ENCODE measurements around the gene ID1.

Gene ID1

GRCh38 chr20:31605031-31605901, at the start of gene ID1:
TSS of gene ID1 (plus strand) at chr20:31605289. CDS start at chr20:31605388, 99 bp downstream.
- DNase-seq = peak; percentile 99

DNA sequence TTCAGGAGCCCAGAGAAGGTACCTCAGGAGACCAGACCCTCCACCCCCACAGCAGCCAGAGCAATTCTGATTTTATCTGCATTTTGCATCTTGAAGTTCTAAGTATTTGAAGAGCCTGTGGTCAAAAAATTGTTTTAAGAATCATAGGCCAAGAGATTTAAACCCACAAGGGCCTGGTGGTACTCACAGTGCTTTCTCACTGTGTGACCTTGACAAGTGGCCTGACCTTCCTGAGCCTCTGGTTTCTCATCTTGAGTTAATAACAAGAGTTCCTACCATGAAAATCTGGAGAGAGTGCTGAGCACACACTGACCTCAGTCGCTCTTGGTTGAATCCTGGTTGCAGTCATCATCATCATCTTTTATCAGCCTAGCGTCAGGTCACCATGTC, 45.4 kb upstream of the ID1 start:
- DNase-seq = no peak

DNA sequence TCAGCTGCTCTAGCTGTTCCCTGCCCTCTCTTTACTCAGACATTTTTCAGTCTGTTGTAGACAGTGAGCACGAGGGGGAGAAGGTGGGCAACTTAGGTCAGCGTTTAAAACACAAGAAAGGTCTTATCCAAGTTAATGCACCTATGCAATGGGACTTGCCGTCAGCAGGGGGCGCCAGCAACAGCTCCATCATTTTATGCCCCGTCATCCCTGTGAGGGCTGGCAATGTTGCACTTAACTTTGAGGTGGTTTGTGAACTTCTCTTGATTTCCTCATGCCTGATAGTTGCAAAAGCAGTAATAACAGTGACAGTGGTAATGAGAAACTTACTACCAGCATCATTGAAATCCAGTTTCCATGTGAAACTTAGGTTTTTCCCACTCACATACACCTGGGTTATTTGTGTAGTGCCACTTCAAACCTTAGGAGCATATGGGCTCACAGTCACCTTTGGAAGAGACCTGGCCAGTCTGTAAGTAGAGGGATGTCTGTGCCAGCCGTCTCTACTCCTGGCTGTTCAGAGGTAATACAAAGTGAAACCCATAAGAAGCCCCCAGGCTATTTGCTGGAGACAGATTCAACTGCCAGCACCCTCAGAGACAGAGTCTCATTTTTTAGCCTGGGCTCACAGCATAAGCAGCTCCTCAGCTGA, 44.9 kb upstream of the ID1 start:
- DNase-seq = peak; percentile 68

DNA sequence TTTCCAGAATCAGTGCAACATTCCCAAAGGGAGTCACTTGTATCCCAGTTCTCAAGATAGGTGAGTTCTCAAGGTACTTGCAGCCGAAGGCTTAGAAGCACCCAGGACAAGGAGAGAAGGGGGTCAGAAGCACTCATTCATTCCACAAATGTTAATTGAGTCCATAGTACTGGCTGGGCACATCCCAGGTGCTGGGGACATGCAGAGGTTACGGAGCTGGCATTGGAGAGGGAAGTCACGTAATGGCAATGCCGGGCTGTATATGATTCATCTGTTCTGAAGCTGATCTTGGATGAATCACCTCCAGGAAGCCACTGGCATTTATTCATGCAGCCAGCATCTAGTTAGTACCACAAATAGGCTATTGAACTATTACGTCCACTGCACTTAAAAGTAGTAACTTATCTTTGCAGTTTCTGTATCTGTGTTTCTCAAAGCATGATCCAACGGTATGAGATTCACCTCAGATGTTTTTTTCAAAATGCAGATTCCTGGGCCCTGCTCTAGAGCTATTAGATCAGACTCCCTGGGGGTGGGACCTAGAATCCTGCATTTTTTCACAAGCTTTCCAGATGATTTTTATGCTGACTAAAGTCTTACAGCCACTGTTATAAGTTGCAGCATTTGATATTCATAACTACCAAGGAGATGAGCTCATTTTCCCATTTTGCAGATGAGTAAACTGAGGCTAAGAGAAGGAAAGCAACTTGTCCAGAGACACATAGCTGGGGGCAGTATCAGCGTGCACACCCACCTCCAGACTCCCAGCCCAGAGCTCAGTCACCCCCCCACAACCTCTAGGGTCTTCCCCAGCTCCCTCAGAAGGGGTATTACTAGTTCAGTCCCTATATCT, 44.1 kb upstream of the ID1 start:
- no peak for DNase-seq

GRCh38 chr20:31562241-31562640, 42.8 kb upstream of the ID1 start:
- DNase-seq = no peak

GRCh38 chr20:31564284-31564683, 40.8 kb upstream of the ID1 start:
- DNase-seq = no peak

DNA sequence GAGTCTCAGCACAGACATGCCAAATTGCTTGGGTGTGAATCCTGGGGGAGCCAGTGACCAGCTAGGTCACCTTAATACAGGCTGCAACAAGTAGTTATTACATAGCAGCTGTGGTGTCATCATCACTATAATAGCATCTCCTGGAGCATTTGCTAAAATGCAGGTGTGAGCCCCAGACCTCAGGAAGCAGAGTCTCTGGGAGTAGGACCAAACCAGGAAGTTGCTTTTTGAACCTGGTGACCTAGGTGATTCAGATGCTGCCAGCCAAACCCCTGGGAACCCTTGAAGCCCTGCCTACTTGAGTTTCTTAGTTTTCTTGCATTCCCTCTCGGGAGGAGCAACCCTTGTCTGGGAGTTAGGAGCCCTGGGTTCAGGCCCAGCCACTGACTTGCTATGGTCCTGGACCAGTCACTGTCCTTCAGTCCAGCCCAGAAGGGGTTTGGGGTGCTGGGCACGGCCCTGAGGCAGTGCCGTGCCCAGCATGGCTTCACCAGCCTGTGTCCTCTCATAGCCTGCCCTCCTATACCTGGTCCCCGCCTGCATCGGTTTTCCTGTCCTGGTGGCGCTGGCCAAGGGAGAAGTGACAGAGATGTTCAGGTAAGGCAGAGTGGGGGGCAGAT, 39.3 kb upstream of the ID1 start:
- DNase-seq = peak; percentile 63

DNA sequence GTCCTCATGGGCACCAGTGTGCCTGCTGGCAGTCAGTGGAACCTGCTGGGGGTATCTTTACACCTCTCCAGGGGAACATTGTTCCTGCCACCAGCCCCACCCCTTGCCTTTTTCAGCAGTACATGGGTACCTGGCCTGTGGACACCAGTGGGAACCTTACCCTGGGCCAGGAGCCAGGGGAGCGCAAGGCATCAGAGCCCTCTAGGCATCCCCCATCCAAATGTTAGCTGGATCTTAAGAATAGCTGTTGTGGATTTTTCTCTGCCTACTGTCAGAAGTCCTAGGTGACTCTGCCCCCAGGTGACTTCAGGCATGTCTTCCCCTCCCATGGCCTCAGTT, 38.8 kb upstream of the ID1 start:
- peak; percentile 73 for DNase-seq

DNA sequence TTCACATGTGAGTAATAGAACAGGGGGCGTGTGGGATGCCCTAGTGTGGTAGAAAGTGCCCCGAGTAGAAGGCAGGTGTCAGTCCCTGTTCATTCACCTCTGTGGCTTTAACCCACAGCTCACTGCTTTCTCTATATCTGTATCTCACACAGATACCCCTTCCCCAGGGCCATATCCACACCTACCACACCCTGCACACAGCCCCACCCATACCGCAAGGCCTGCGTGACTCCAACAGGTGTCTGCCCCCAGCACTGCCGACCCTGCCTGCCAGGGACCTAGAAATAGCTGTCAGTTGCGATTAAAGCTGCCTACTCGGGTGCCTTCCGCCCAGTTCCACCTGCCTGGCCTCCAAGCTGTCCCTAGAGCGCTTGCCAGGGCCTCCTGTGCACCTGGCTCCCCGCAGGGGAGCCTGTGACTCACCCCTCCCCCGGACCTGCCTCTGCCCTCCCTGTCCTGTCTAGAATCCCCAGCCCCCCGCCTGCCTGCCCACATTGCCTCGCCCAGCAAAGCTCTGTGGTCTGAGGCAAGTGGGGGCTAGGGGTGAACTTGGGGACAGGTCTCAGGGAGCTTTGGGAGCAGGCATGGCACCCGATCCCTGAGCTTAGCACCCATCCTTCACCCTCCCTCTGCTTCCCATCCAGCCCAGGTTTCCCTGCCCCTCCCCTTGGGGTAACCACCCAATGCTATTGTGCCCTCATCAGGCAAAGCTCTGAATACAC, 38.3 kb upstream of the ID1 start:
- peak; percentile 97 for DNase-seq

DNA sequence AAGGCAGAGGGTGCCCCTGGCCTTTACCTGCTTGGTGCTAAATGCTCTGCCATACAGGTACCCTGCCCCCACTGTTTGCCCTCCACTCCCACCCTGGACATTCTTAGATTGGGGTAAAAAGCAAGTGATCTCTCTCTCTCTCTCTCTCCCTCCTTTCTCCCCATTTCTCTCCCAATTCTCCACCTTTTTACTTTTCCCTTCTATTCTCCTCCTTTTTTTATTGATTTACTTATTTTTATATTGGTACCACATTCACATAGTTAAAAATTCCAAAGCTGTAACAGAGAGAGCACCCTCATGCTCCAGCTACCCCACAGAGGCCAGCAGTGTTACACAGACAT, 37.7 kb upstream of the ID1 start:
- DNase-seq = no peak

GRCh38 chr20:31568041-31568731, 36.9 kb upstream of the ID1 start:
- no peak for DNase-seq

GRCh38 chr20:31568773-31569162, 36.3 kb upstream of the ID1 start:
- no peak for DNase-seq

GRCh38 chr20:31569163-31570020, 35.7 kb upstream of the ID1 start:
- DNase-seq = peak; percentile 73

DNA sequence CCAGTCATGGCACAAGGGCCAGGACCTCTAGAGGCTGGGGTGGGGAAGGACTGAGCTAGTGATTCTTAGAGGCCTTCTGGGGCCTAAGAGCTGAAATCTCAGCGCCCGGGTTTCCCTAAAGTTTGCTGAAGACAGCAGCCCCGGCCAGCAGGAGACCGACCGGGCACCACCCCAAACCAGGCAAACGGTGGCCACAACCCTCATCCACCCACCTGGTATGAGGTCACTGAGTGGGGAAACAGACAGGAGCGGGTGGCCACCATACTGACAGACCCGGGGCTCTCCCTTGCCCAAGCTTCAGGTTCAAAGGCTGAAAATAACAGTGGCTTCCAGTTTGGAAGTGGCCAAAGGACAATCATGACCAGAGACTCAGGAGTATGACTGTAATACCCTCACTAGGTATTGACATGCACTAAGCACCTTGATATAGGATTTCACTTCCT, 35.0 kb upstream of the ID1 start:
- DNase-seq = no peak

GRCh38 chr20:31570735-31571617, 34.1 kb upstream of the ID1 start:
- no peak for DNase-seq

DNA sequence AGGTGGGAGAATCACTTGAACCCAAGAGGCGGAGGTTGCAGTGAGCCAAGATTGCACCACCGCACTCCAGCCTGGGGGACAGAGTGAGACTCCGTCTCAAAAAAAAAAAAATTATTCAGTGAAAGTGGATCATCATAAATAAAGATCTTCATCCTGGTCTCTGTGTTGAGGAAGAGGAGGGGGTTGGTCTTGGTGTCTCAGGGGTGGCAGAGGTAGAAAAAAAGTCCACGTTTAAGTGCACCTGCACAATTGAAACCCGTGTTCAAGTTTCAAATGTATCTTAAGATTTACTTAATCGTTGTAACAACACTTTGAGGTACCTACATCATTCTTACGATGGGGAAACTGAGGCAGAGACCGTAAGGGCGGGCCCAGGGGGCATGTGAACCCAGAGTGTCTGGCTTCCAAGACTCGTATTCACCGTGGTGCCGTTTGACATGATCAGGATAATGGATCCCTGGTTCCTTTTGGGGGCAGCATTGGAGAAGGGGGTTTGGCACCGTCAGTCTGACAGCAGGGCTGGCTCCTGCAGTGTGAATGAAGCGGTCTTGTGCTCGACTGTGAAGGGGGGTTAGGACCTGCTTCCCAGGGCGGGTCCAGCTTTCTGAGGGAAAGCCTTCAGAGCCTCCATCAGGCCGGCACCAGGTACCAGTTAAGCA, 32.9 kb upstream of the ID1 start:
- peak; percentile 66 for DNase-seq

DNA sequence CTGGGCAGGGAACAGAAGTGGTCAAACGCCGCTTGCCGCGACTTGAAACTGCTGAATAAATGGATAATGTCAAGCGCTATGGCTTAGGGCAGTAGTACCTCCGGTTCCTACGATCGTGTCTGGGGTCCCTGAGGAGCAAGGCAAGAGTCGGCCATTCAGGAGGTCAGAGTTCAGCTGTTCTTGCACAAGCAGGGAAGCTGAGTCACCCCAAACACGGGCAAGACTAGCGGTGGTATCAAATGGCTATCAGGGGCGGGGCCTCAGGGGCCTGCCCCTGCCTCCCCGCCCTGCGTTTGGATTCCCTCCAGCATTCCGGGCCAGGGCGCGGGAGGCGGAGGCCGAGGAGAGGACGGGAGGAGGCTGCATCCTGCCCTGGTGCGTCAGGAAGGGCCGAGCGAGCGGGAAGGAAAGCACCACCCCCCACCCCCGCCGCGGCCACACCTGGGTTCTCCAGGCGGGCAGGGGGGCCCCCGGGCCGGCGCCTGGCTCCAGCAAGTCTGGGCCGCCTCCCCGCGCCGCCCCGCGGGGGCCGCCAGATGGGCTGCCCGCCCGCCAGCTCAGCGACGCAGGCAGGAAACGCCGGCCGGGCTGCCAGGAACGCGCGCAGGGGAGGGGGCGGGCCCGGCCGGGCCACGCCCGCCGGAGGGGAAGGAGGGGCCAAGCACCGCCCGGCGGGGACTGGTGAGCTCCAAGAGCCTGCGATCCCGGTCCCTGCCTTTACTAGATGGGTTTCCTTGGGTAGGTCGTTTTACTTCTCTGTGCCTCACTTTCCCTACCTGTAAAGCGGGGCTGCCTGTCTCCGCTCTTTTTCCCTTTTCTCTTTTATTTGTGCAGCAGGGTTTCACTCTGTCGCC, 32.2 kb upstream of the ID1 start:
- peak; percentile 100 for DNase-seq

Data from NCI-H1105 treated with DMSO at 0.1 percent for 48 hours (cell line).